Measurements from ENCODE around the gene NFU1.

The NFU1 gene

GRCh38 chr2:69393963-69394362, 43.3 kb downstream of the NFU1 start:
- no peak overlapping the region for H3K9ac ChIP-seq
- no peaks in the 10 kb centered on the region for H3K4me1 ChIP-seq
- no peak overlapping the region for H3K4me2 ChIP-seq (ENCODE audit: low read length)
- H3K36me3 ChIP-seq (ENCODE audit: control insufficient read depth, insufficient read depth, low read length): no peaks in the 10 kb centered on the region
- no peak overlapping the region for H2AFZ ChIP-seq
- no peak overlapping the region for H3K4me3 ChIP-seq (ENCODE audit: low read depth, low read length)
- no peak overlapping the region for H3K27ac ChIP-seq
- no peaks in the 10 kb centered on the region for H3K27me3 ChIP-seq (ENCODE audit: control insufficient read depth, insufficient read depth, low read length)
- no peak for TF ChIP-seq CTCF (IDR thresholded peaks at IDR 0.05)
- no peaks in the 10 kb centered on the region for H3K79me2 ChIP-seq
- no peaks in the 10 kb centered on the region for H3K9me3 ChIP-seq (ENCODE audit: control insufficient read depth, low read length)

DNA sequence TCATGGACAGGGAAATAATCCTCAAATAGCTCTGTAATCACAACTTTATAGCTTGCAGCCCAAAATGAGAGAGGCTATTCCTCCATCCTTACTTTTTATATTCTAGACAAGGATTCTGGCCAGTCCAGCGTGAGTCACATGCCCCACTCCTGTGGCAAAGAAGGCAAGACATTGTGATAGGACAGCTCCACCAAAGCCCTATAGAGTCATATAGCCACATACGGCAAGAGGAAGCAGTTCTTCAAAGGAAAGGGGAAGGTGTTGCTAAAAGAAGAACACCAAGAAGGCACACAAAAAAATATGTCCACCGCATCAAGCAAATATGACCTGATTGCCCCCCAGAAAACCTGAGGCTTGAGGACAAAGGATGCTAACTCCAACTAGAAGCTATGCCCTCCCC, 46.8 kb downstream of the NFU1 start:
- no peak overlapping the region for H2AFZ ChIP-seq
- H3K27ac ChIP-seq: no peak overlapping the region
- no peaks in the 10 kb centered on the region for H3K9me3 ChIP-seq (ENCODE audit: control insufficient read depth, low read length)
- H3K9ac ChIP-seq: no peak overlapping the region
- no peak overlapping the region for H3K4me3 ChIP-seq (ENCODE audit: low read depth, low read length)
- no peak overlapping the region for H3K4me2 ChIP-seq (ENCODE audit: low read length)
- H3K36me3 ChIP-seq (ENCODE audit: control insufficient read depth, insufficient read depth, low read length): no peaks in the 10 kb centered on the region
- no peak for TF ChIP-seq CTCF (IDR thresholded peaks at IDR 0.05)
- peaks cover 3% of the 10 kb centered on the region for H3K4me1 ChIP-seq
- peaks cover 5% of the 10 kb centered on the region for H3K79me2 ChIP-seq
- no peaks in the 10 kb centered on the region for H3K27me3 ChIP-seq (ENCODE audit: control insufficient read depth, insufficient read depth, low read length)

DNA sequence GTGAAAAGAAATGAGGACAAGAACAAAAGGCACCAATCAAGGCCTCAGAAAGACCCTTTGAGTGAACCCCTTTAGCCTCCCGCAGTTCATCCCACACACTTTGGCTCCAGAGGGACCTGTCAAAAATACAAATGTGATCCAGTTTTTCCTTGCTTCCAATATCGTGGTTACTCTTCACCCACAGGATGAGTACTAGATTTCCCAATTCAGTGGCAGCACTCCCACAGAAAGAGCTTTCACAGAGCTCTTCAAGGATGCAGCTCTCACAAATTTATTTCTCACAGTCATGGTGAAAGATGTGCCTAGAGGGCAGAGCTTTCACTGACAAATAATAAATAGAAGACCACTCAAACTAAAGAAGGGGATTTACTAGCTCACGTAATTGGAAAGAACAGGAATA, 47.2 kb downstream of the NFU1 start:
- Histone ChIP-seq H3K36me3 (ENCODE audit: control insufficient read depth, insufficient read depth, low read length) (no peaks in the 10 kb centered on the region), H3K4me2 (ENCODE audit: low read length) (no peak overlapping the region), H2AFZ (no peak overlapping the region), H3K4me3 (ENCODE audit: low read depth, low read length) (no peak overlapping the region), H3K9me3 (ENCODE audit: control insufficient read depth, low read length) (no peaks in the 10 kb centered on the region), H3K27ac (no peak overlapping the region), H3K27me3 (ENCODE audit: control insufficient read depth, insufficient read depth, low read length) (no peaks in the 10 kb centered on the region), H3K9ac (no peak overlapping the region), H3K4me1 (peaks cover 3% of the 10 kb centered on the region), H3K79me2 (peaks cover 5% of the 10 kb centered on the region)
- TF ChIP-seq CTCF (IDR thresholded peaks at IDR 0.05): no peak

DNA sequence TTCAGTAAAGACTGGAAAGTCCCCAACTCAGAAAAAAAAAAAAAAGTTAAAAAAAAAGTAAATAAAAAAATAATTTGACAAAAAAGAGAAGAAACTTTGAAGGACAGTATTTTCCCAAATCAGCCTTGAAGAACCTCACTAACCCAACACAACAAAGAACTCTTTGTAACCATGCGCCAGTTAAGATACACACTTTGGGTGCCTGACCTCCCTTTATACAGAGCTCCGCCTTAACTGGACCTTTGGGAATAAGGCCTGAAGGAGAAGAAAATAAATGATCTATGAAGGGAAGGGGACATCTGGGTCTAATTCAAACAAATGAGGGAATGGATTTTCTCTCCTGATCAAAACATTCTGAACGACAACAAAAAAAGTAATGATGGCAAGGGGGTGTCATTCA, 48.0 kb downstream of the NFU1 start:
- Histone ChIP-seq H3K36me3 (ENCODE audit: control insufficient read depth, insufficient read depth, low read length) (no peaks in the 10 kb centered on the region), H3K4me1 (peaks cover 3% of the 10 kb centered on the region), H3K27me3 (ENCODE audit: control insufficient read depth, insufficient read depth, low read length) (no peaks in the 10 kb centered on the region), H3K79me2 (peaks cover 5% of the 10 kb centered on the region), H3K4me2 (ENCODE audit: low read length) (no peak overlapping the region), H3K27ac (no peak overlapping the region), H3K4me3 (ENCODE audit: low read depth, low read length) (no peak overlapping the region), H3K9me3 (ENCODE audit: control insufficient read depth, low read length) (no peaks in the 10 kb centered on the region), H3K9ac (no peak overlapping the region), H2AFZ (no peak overlapping the region)
- TF ChIP-seq CTCF (IDR thresholded peaks at IDR 0.05): no peak

- Histone ChIP-seq H3K4me3 (ENCODE audit: low read depth, low read length) (peak overlapping the region; percentile 93), H3K9ac (no peak overlapping the region), H2AFZ (peak overlapping the region; percentile 94), H3K9me3 (ENCODE audit: control insufficient read depth, low read length) (no peaks in the 10 kb centered on the region), H3K4me1 (peaks cover 3% of the 10 kb centered on the region), H3K27me3 (ENCODE audit: control insufficient read depth, insufficient read depth, low read length) (no peaks in the 10 kb centered on the region), H3K27ac (no peak overlapping the region), H3K79me2 (peaks cover 5% of the 10 kb centered on the region), H3K4me2 (ENCODE audit: low read length) (peak overlapping the region; percentile 83), H3K36me3 (ENCODE audit: control insufficient read depth, insufficient read depth, low read length) (no peaks in the 10 kb centered on the region)
- TF ChIP-seq CTCF (IDR thresholded peaks at IDR 0.05): no peak
Observed at GRCh38 chr2:69387770-69388481, 49.3 kb downstream of the NFU1 start.

Measured in parathyroid adenoma (tissue), 2 donors.